K562 treated with DMSO at 1 percent for 12 hours (cell line): ENCODE data around the gene RPTN. TPM values are rescaled to one million over a fixed set of nuclear protein-coding genes. Genes with fewer than 3 reads are reported as not detected.

Source experiments
- total RNA-seq: library from RNA; unstranded; fragments of 300-600 nt; gene quantifications from 2 replicates; pipeline ENCODE4 v1.2.3, GENCODE V29; 2022; ENCODE audit not compliant: insufficient read depth

RPTN gene, protein sequence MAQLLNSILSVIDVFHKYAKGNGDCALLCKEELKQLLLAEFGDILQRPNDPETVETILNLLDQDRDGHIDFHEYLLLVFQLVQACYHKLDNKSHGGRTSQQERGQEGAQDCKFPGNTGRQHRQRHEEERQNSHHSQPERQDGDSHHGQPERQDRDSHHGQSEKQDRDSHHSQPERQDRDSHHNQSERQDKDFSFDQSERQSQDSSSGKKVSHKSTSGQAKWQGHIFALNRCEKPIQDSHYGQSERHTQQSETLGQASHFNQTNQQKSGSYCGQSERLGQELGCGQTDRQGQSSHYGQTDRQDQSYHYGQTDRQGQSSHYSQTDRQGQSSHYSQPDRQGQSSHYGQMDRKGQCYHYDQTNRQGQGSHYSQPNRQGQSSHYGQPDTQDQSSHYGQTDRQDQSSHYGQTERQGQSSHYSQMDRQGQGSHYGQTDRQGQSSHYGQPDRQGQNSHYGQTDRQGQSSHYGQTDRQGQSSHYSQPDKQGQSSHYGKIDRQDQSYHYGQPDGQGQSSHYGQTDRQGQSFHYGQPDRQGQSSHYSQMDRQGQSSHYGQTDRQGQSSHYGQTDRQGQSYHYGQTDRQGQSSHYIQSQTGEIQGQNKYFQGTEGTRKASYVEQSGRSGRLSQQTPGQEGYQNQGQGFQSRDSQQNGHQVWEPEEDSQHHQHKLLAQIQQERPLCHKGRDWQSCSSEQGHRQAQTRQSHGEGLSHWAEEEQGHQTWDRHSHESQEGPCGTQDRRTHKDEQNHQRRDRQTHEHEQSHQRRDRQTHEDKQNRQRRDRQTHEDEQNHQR
- not detected in 2 replicates for total RNA-seq

DNA sequence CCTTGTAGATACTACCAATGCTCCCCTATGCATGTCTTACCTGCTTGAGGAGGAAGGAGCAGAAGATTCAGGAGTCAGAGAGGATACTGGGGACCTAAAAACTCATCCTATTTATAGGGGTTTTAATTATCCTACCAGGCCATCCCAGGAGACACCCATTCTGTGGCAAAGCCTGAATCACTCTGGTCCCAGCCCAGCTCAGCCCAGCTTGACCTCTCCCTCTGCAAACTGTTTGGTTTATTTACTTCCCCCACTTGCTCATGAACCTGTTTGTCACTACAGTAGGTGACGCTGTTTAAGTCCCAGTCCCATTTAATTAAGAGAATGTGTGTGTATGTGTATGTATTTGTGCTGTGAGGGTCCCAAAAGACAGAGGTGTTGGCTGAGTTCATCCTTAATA is at the start of gene RPTN:
Gene RPTN, minus strand, starts transcription at position 85 of the 400 bp plus-strand sequence. CDS start 1,339 bp downstream, outside the sequence.

DNA sequence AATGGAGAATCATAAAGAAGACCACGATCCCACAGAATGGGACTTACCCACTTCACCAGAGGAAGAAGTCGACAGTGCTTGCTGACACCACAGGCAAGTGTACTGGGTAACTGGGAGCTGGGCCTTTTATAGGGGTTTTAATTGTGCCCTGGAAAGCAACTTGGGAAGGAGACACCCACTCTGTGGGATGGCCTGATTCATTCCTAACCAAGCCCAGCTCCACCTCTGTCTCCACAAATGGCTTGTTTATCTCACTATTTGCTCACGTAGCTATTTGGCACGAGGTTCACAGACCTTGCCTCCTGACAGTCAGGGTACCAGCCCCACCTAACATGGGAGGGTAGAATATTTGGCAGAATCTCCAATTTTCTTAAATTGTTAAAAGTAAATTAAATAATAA is 43.7 kb downstream of the RPTN start, which contains the start of gene TCHH:
Gene TCHH, minus strand, starts transcription at position 101 of the 400 bp plus-strand sequence. CDS start 1,364 bp downstream, outside the sequence.

Other genes starting within 250 kb of the RPTN start
- gene THEM4, start 249.7 kb downstream of the RPTN start, total RNA-seq, result 12.1 and 30.6 TPM in 2 replicates
- gene S100A10, start 165.4 kb downstream of the RPTN start, total RNA-seq, result not detected in 2 replicates
- gene S100A11, start 122.2 kb downstream of the RPTN start, total RNA-seq, result 532 and 585 TPM in 2 replicates
- not detected in 2 replicates for gene TCHHL1, start 70.2 kb downstream of the RPTN start, total RNA-seq
- not detected in 2 replicates for gene TCHH, start 43.8 kb downstream of the RPTN start, total RNA-seq
- gene HRNR, start 65.0 kb upstream of the RPTN start, total RNA-seq, result not detected in 2 replicates
- gene FLG, start 166.0 kb upstream of the RPTN start, total RNA-seq, result not detected in 2 replicates
- not detected in 2 replicates for gene FLG2, start 200.8 kb upstream of the RPTN start, total RNA-seq